Measurements from ENCODE around the gene METTL16.
"Not testable (repeated sequence)": the region's sequence is repeated elsewhere in the genome, so short reads cannot be mapped to it uniquely, and the experiment has no call there.

METTL16 gene

GRCh38 chr17:2511462-2512369 lies at the start of gene METTL16:
TSS of gene METTL16 (minus strand) at chr17:2511888. CDS start at chr17:2502331, 9,557 bp downstream.
- DNase-seq = peak; percentile 99

- DNase-seq = no peak
Observed at GRCh38 chr17:2560658-2561057, 49.0 kb upstream of the METTL16 start.

DNA sequence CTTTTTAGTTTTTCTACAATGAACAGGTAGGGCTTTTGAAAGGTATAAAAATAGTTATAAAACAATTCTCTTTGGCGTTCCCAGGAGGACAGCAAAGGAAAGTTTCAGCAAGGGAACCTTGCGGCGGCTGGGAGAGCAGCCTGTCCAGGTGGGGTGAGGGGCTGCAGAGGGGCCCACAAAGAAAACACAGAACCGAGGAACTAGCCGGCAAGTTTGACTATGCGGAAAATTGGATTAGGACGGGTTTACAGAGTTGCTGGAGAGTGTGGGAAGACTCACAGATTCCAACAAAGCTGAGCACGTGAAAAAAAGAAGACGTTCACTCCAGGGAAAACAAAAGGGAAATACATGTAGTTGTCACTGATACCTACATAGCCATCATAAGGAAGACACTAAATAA lies 40.2 kb upstream of the METTL16 start:
- no peak for DNase-seq

- no peak for DNase-seq
Observed at GRCh38 chr17:2551493-2551892, 39.8 kb upstream of the METTL16 start.

DNA sequence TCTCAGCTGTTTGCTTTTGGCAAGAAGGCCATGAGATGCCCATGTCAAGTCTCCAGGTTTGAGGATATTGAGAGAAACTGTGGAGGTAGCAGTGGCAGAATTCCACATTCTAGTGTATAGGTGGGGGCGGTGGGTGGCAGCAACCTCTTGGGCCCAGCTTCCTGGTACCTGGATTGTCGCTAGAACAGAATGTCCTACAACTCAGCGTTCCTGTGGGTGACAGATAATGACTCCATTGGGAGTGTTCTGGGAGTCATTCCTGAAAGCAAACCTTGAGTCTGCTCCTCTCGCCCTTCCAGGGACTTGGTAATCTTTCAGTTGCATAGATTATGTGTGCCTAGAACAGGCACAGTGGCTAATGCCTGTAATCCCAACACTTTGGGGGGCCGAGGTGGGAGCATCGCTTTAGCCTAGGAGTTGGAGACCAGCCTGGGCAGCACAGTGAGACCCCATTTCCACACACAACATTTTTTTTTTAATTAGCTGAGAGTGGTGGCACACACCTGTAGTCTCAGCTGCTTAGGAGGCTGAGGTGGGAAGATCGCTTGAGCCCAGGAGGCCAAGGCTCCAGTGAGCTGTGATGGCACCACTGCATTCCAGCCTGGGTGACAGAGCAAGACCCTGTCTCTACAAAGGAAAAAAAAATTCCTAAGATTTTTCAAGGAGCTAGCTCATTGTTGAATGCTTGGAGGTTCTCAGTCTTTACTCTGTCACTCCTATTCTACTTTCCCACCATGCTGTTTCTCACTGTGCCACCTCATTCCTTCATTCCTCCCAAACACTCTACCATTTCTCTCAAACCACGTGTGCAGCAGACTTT lies 37.9 kb upstream of the METTL16 start:
- no peak for DNase-seq

DNA sequence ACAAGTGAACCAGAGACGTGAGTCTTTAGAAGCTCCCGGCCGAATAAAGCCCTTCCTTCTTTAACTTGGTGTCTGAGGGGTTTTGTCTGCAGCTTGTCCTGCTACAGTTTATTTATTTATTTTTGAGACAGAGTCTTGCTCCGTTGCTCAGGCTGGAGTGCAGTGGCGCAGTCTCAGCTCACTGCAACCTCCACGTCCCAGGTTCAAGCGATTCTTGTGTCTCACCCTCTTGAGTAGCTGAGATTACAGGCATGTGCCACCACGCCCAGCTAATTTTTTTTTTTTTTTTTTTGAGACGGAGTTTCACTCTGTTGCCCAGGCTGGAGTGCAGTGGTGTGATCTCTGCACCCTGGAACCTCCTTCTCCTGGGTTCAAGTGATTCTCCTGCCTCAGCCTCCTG lies 36.3 kb upstream of the METTL16 start:
- not testable (repeated sequence) for DNase-seq

DNA sequence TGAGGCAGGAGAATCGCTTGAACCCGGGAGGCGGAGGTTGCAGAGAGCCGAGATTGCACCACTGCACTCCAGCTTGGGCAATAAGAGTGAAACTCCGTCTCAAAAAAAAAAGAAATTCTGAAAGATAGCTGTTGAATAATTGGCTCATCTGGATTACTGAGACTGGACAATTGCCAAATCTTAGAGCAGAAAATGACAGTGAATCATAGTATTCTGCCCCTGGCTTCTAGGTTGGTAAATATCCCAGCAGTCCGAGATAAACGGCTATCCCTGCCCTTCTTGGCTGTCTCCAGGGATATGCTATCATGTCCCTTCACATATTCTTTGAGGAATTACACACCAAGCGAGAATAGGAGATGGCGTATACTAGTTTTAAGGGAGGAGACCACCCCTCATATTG lies 35.5 kb upstream of the METTL16 start:
- DNase-seq = no peak

GRCh38 chr17:2545393-2545792 lies 33.7 kb upstream of the METTL16 start:
- no peak for DNase-seq

GRCh38 chr17:2542456-2542855 lies 30.8 kb upstream of the METTL16 start:
- DNase-seq = no peak

- DNase-seq = no peak
Observed at GRCh38 chr17:2542056-2542455, 30.4 kb upstream of the METTL16 start.

DNA sequence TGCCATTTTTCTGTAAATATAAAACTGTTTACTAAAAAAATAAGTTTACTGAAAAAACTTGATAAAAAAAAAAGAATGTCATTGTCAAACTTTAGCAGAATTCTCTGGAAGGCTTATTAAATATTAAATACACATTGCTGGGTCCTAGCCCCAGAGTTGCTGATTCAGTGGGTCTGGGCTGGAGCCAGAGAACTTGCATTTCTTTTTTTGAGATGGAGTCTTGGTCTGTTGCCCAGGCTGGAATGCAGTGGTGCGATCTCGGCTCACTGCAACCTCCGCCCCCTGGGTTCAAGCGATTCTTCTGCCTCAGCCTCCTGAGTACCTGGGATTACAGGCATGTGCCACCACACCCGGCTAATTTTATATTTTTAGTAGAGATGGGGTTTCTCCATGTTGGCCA lies 25.9 kb upstream of the METTL16 start:
- not testable (repeated sequence) for DNase-seq

- DNase-seq = no peak
Observed at GRCh38 chr17:2532146-2532720, 20.5 kb upstream of the METTL16 start.

- DNase-seq = peak; percentile 42
Observed at GRCh38 chr17:2531243-2531954, 19.7 kb upstream of the METTL16 start.

DNA sequence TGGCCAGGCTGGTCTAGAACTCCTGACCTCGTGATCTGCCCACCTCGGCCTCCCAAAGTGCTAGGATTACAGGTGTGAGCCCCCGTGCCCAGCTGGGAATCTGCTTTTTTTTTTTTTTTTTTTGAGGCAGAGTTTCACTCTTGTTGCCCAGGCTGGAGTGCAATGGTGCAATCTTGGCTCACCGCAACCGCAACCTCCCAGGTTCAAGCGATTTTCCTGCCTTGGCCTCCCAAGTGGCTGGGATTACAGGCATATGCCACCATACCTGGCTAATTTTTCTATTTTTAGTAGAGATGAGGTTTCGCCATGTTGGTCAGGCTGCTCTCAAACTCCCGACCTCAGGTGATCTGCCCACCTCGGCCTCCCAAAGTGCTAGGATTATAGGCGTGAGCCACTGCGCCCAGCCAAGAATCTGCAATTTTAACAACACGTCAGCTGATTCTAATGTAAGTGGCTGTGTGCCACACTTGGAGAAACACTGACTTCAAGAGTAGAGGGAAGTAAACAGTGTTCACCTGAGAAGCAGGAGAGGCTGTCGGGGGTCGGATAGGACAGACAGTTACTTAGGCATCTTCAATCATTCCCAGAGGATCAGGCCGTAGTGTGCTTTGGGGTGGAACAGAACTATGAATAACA lies 10.2 kb upstream of the METTL16 start:
- not testable (repeated sequence) for DNase-seq

DNA sequence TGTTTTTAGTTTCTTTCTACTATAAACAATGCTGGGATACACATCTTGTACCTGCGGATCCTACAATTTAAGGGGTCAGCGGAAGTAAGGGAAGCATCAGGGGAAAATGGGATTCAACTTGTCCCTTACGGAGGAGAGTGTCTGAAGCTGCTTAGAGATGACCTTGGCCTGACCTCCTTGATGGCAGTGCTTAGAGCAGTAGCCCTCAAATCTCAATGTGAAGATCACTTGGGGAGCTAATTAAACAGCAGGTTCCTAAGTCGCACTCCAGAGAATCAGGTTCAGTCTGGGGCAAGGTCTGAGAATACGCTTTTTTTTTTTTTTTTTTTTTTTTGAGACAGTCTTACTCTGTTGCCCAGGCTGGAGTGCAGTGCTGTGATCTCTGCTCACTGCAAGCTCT lies 9.6 kb upstream of the METTL16 start:
- no peak for DNase-seq

- DNase-seq = no peak
Observed at GRCh38 chr17:2517539-2517938, 5.9 kb upstream of the METTL16 start.

DNA sequence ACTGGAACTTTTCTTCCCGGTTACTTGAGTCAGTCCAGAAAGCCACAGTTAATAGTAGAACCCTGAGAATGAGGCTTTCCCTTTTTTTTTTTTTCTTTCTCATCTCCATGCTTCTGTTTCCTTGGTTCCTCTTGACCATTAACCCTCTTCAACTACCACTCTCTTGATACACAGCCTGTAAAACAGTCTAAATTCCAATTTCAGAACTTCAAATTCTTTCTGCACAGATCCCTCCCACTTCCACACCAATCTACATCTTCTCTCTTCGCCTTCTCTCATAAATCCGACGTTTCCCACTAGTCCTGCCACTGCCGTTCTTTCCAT lies 588 bp downstream of the METTL16 start:
- DNase-seq = no peak

- peak; percentile 12 for DNase-seq
Observed at GRCh38 chr17:2510559-2510958, 1.1 kb downstream of the METTL16 start.

DNA sequence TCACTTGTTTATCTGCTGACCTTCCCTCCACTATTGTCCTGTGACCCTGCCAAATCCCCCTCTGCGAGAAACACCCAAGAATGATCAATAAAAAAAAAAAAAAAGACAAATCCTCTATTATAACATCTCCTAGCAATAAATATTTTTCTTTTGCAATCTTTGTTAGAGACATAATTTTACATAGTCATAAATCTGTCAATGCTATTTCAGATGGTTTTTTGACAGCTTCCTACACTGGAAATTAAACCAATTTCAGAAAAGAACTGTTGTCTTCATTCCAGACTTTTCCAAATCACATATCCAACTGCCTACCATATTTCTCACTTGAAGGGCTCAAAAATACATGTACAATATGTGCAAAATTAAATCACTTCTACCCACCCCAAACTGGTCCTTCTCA lies 3.7 kb downstream of the METTL16 start:
- no peak for DNase-seq

- DNase-seq = not testable (repeated sequence)
Observed at GRCh38 chr17:2507015-2507414, 4.7 kb downstream of the METTL16 start.

DNA sequence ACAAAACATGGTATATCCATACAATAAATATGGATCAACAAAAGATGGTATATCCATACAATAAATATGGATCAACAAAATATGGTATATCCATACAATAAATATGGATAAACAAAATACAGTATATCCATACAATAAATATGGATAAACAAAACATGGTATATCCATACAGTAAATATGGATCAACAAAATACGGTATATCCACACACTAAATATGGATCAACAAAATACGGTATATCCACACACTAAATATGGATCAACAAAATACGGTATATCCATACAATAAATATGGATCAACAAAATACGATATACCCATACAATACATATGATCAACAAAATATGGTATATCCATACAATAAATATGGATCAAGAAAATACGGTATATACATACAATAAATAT lies 8.1 kb downstream of the METTL16 start:
- no peak for DNase-seq

DNA sequence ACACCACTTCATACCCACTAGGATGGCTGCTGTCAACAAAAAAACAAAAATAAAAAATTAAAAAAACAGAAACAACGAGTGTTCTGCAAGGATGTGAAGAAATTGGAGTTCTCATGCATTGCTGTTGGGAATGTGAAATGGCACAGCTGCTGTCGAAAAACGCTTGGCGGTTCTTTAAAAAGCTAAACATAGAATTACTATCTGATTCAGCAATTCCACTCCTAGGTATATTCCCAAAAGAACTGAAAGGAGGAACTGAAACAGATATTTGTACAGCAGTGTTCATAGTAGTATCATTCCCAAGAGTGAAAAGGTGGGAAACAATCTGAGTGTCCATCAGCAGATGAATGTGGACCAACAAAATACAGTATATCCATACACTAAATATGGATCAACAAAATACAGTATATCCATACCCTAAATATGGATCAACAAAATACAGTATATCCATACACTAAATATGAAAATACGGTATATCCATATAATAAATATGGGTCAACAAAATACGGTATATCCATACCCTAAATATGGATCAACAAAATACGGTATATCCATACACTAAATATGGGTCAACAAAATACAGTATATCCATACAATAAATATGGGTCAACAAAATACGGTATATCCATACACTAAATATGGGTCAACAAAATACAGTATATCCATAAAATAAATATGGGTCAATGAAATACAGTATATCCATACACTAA lies 8.7 kb downstream of the METTL16 start:
- DNase-seq = no peak
